ENCODE results near the gene NFKB2. TPM values are rescaled to one million over a fixed set of nuclear protein-coding genes. Genes with fewer than 3 reads are reported as not detected.

Gene NFKB2
- total RNA-seq, 1 experiment from 2014 or later: 27.6 TPM

- Mint-ChIP-seq H3K9me3 (no peaks in the 10 kb centered on the region), H3K27ac (no peak overlapping the region), H3K36me3 (peaks cover 4% of the 10 kb centered on the region; the same call in 1 of the 2 replicates), H3K27me3 (ENCODE audit: low read depth) (no peaks in the 10 kb centered on the region; the same call in 1 of the 2 replicates), H3K4me3 (no peak overlapping the region), H3K4me1 (no peaks in the 10 kb centered on the region)
- no peak for TF ChIP-seq CREM (CRISPR knock-in tag; IDR thresholded peaks at IDR 0.05)
- TF ChIP-seq MAX (CRISPR knock-in tag; IDR thresholded peaks at IDR 0.05): no peak
- TF ChIP-seq CDX4 (CRISPR knock-in tag; IDR thresholded peaks at IDR 0.05; ENCODE audit: borderline replicate concordance): no peak
- no peak for TF ChIP-seq ZNF232 (CRISPR knock-in tag; IDR thresholded peaks at IDR 0.05)
- TF ChIP-seq USF2 (CRISPR knock-in tag; IDR thresholded peaks at IDR 0.05): no peak
- no peak for TF ChIP-seq E2F4 (CRISPR knock-in tag; IDR thresholded peaks at IDR 0.05; ENCODE audit: borderline replicate concordance, low read depth)
- TF ChIP-seq MYBL2 (CRISPR knock-in tag; IDR thresholded peaks at IDR 0.05): no peak
- TF ChIP-seq GTF2I (CRISPR knock-in tag; conservative IDR thresholded peaks at IDR 0.05): no peak
- TF ChIP-seq AFF4 (CRISPR knock-in tag; IDR thresholded peaks at IDR 0.05; ENCODE audit: borderline replicate concordance): no peak
- TF ChIP-seq E2F5 (CRISPR knock-in tag; IDR thresholded peaks at IDR 0.05): no peak
- no peak for TF ChIP-seq FOXP1 (CRISPR knock-in tag; IDR thresholded peaks at IDR 0.05; ENCODE audit: borderline replicate concordance)
- no peak for TF ChIP-seq ZNF671 (CRISPR knock-in tag; IDR thresholded peaks at IDR 0.05)
- no peak for TF ChIP-seq HMGA2 (CRISPR knock-in tag; IDR thresholded peaks at IDR 0.05)
- no peak for TF ChIP-seq HMGXB4 (CRISPR knock-in tag; IDR thresholded peaks at IDR 0.05)
- TF ChIP-seq PRDM15 (CRISPR knock-in tag; IDR thresholded peaks at IDR 0.05): no peak
- no peak for TF ChIP-seq ATF2 (CRISPR knock-in tag; IDR thresholded peaks at IDR 0.05; ENCODE audit: borderline replicate concordance, low read depth)
- no peak for TF ChIP-seq ARID4B (CRISPR knock-in tag; IDR thresholded peaks at IDR 0.05; ENCODE audit: borderline replicate concordance)
- no peak for ATAC-seq
- no peak for DNase-seq (ENCODE audit: low spot score)
- ChIA-PET POLR2A (no interaction called here), CTCF (interaction anchor here (0.6 to 4.7 kb wide), 9 partner anchors 12 to 213 kb away, joined by 3 to 79 read pairs (median 26); partner anchors contain the start of gene NFKB2)
These were observed 12.6 kb upstream of the NFKB2 start for GRCh38 chr10:102382871-102383270.

Data from WTC11 (cell line).